Measurements from ENCODE around the gene SNHG17.
"Not testable (repeated sequence)": the region's sequence is repeated elsewhere in the genome, so short reads cannot be mapped to it uniquely, and the experiment has no call there.

The SNHG17 gene

GRCh38 chr20:38404016-38404415 lies 31.1 kb downstream of the SNHG17 start:
- TF ChIP-seq CTCF (IDR thresholded peaks at IDR 0.05; ENCODE audit: insufficient read depth, missing control alignments), result no peak
- DNase-seq (ENCODE audit: insufficient read length, low spot score) (no peak), FAIRE-seq (no peak)

GRCh38 chr20:38402816-38403215 lies 32.3 kb downstream of the SNHG17 start:
- no peak for FAIRE-seq

GRCh38 chr20:38402089-38402488 lies 33.0 kb downstream of the SNHG17 start:
- FAIRE-seq (no peak), DNase-seq (ENCODE audit: insufficient read length, low spot score) (no peak)
- TF ChIP-seq CTCF (IDR thresholded peaks at IDR 0.05; ENCODE audit: insufficient read depth, missing control alignments), result no peak

More at GRCh38 chr20:38402816-38403215, 32.3 kb downstream of the SNHG17 start:
- no peak for DNase-seq (ENCODE audit: insufficient read length, low spot score)
- TF ChIP-seq CTCF (IDR thresholded peaks at IDR 0.05; ENCODE audit: insufficient read depth, missing control alignments), result no peak

- FAIRE-seq, result peak; percentile 41
- DNase-seq (ENCODE audit: insufficient read length, low spot score), result not testable (repeated sequence)
Observed at GRCh38 chr20:38395751-38396395, 39.3 kb downstream of the SNHG17 start.

GRCh38 chr20:38395165-38395564 lies 40.0 kb downstream of the SNHG17 start:
- FAIRE-seq, result no peak
- no peak for TF ChIP-seq CTCF (IDR thresholded peaks at IDR 0.05; ENCODE audit: insufficient read depth, missing control alignments)
- no peak for DNase-seq (ENCODE audit: insufficient read length, low spot score)

- TF ChIP-seq CTCF (IDR thresholded peaks at IDR 0.05; ENCODE audit: insufficient read depth, missing control alignments), result no peak
- DNase-seq (ENCODE audit: insufficient read length, low spot score) (no peak), FAIRE-seq (no peak)
Observed at GRCh38 chr20:38393259-38393658, 41.9 kb downstream of the SNHG17 start.

GRCh38 chr20:38392356-38392755 lies 42.8 kb downstream of the SNHG17 start:
- TF ChIP-seq CTCF (IDR thresholded peaks at IDR 0.05; ENCODE audit: insufficient read depth, missing control alignments), result no peak
- FAIRE-seq, result no peak
- DNase-seq (ENCODE audit: insufficient read length, low spot score), result no peak

- no peak for DNase-seq (ENCODE audit: insufficient read length, low spot score)
- peak; percentile 31 for TF ChIP-seq CTCF (IDR thresholded peaks at IDR 0.05; ENCODE audit: insufficient read depth, missing control alignments)
- FAIRE-seq, result no peak
Observed at GRCh38 chr20:38387953-38388352, 47.2 kb downstream of the SNHG17 start.
